OCI-LY3 (cell line): Measurements from ENCODE around the gene CLMN.

ENCODE experiments used
- EZH2phosphoT487 ChIP-seq: fragments of 200-600 bp; shearing (Covaris generic); IDR thresholded peaks from 2 replicates; pipeline ENCODE4 v1.6.1; 2018; ENCODE audit warnings: antibody characterized with exemption, mixed run types, low read depth
- TF ChIP-seq, protein P1 (sequence below): fragments of 200-600, 300-600 bp; sonication (generic); IDR thresholded peaks from 2 replicates; pipeline ENCODE4 v1.5.1; 2014; ENCODE audit warnings: antibody characterized with exemption, low read length, low read depth

DNA sequence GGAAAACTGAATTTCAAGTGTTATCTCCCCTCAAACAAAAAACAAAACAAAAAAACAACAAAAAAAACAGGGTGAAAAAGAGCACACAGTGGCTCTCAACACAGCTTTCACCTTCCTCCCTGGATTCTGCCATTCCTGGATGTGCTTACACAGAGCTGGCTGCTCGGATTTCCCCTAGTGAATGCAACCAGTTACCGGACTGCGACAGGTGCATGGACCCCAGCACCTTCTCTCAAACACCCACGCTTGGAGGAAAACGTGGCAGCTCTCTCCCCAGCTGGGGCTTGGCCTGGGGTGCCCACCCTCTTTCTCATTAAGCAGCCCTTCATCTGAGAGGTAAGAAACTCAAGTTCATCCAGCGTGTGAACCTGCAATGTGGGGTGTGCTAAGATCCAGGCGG, 128.9 kb downstream of the CLMN start:
- TF ChIP-seq, protein P1, sequence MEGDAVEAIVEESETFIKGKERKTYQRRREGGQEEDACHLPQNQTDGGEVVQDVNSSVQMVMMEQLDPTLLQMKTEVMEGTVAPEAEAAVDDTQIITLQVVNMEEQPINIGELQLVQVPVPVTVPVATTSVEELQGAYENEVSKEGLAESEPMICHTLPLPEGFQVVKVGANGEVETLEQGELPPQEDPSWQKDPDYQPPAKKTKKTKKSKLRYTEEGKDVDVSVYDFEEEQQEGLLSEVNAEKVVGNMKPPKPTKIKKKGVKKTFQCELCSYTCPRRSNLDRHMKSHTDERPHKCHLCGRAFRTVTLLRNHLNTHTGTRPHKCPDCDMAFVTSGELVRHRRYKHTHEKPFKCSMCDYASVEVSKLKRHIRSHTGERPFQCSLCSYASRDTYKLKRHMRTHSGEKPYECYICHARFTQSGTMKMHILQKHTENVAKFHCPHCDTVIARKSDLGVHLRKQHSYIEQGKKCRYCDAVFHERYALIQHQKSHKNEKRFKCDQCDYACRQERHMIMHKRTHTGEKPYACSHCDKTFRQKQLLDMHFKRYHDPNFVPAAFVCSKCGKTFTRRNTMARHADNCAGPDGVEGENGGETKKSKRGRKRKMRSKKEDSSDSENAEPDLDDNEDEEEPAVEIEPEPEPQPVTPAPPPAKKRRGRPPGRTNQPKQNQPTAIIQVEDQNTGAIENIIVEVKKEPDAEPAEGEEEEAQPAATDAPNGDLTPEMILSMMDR = no peak
- TF ChIP-seq EZH2phosphoT487 = no peak
